Loucy (cell line): ENCODE measurements around the gene KEAP1.

ENCODE experiments used
- EZH2phosphoT487 ChIP-seq: fragments of 200-600 bp; IDR thresholded peaks from 2 replicates; pipeline ENCODE4 v1.6.1; 2018; ENCODE audit warnings: antibody characterized with exemption, mild to moderate bottlenecking, moderate library complexity, borderline replicate concordance
- TF ChIP-seq, protein P1 (sequence below): fragments of 200-600 bp; sonication (generic); conservative IDR thresholded peaks from 2 replicates; pipeline ENCODE4 v1.5.1; 2014; ENCODE audit warnings: mild to moderate bottlenecking, antibody characterized with exemption, low read length

DNA sequence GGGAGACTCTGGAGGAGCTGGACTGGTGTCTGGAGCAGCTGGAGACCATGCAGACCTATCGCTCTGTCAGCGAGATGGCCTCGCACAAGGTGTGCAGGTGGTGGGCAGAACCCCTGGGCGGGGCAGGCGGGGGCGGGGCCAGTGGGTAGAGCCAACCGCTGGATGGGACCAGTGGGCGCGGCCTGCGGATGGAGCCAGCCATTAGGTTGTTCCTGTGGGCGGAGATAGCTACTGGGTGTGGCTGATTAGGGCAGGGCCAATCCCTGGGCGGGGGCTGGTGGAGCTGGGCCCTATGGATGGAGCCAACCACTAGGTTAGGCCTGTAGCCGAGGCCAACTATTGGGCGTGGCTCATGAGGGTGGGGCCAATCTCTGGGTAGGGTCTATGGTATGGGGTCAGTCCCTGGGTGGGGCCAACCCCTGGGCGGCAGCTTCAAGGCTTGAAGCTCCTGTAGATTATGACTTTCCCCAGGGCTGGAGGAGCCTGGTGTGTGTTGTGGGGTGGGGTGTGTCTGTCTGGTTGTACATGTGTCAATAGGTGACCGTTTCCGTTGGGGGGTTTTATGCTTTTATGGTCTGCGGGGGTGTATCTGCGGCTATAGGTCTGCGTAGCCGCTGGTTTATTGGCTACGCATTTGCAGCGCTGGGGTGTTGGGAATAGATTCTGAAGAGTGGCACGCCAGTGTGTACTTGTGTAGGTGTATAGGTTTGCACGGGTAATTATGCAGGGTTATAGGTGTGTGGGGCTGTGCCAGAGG is 52.1 kb downstream of the KEAP1 start:
- TF ChIP-seq, protein P1, sequence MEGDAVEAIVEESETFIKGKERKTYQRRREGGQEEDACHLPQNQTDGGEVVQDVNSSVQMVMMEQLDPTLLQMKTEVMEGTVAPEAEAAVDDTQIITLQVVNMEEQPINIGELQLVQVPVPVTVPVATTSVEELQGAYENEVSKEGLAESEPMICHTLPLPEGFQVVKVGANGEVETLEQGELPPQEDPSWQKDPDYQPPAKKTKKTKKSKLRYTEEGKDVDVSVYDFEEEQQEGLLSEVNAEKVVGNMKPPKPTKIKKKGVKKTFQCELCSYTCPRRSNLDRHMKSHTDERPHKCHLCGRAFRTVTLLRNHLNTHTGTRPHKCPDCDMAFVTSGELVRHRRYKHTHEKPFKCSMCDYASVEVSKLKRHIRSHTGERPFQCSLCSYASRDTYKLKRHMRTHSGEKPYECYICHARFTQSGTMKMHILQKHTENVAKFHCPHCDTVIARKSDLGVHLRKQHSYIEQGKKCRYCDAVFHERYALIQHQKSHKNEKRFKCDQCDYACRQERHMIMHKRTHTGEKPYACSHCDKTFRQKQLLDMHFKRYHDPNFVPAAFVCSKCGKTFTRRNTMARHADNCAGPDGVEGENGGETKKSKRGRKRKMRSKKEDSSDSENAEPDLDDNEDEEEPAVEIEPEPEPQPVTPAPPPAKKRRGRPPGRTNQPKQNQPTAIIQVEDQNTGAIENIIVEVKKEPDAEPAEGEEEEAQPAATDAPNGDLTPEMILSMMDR: no peak
- no peak for TF ChIP-seq EZH2phosphoT487
